Sciatic nerve (tissue), 2 donors: Measurements from ENCODE around the gene C1QB. TPM values are rescaled to one million over a fixed set of nuclear protein-coding genes. Genes with fewer than 3 reads are reported as not detected.
A peak's percentile ranks its signal among the peaks of the same experiment; 100 is the strongest.
"Not testable (repeated sequence)": the region's sequence is repeated elsewhere in the genome, so short reads cannot be mapped to it uniquely, and the experiment has no call there.

Source experiments
- ATAC-seq: fragments of 200-7000 bp; cut with Tn5 transposase; one replicate; pipeline ENCODE4 v1.9.1; 2020; ENCODE audit warnings: mild to moderate bottlenecking, moderate library complexity
- DNase-seq: peaks from one replicate; pipeline ENCODE4 v3.0.0-alpha.2; 2020; ENCODE audit warnings: low spot score
- intact Hi-C: fragments of 100-400 bp; cut with DNase I; formaldehyde crosslinking; loops from one replicate; pipeline ENCODE4 v1.14.2; 2022
- total RNA-seq: library from RNA; stranded (reverse); fragmentation: NEBNext Ultra II Directional; extraction: Animal tissue kit (Norgen Biotek cat#: 25700); gene quantifications from one replicate; pipeline ENCODE4 v1.2.1, GENCODE V29; 2021
- donor health status: DM: no; HTN: no; CAD: no.
- donor health status: DM: no; HTN: no; CAD: no.

Gene C1QB
- total RNA-seq, 1 donor from 2014 or later: 122 TPM

DNA sequence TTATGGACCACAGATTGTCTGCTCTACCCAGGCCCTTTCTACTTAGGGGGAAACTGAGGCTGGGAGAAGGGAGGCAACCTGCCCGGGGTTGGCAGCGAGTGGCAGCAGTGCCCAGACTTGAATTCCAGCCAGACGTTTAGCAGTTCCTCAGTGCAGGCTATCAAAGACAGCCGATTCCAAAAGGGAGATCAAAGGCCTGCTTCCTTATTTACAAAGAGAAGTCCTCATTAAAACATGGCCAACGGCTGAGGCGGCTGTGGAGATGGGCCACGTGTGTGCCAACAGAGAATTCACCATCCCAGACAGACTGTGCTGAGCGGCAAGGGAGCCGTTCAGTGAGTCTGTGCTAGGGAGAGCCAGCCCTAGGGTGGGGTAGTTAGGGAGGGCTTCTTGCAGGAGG, 27.7 kb downstream of the C1QB start:
- DNase-seq (no peak), ATAC-seq (no peak)
- intact Hi-C loops: no loop called here

DNA sequence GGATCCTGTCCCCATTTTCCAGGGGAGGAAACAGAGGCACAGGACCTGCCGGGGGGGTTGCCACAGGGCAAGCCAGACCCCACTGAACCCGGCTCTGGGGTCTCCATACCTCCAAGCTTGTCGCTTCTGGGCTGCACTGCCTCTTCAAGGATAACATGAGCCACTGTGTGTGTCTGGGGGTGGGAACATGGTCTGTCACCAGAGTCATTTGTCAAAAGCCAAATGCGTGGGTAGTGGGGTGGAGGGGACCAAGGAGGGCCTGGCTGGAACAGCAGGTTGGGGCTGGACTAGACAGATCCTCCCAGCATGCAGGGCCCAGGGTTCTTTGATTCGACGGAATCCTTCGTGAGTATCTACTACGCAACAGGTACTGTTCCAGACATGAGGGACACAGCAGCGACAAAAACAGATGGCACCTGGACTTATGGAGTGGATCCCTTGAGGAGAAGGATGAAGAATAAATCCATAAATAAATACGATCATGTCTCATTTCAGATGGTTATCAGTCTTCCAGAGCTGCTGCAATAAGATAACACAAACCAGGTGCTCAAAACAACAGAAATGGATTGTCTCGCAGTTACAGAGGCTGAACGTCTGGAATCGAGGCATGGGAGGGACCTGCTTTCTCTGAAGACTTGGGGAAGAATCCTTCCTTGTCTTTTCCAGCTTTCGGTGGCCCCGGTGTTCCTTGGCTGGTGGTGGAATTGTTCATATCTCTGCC, 28.7 kb downstream of the C1QB start:
- DNase-seq (no peak), ATAC-seq (no peak)
- intact Hi-C loops: no loop called here

DNA sequence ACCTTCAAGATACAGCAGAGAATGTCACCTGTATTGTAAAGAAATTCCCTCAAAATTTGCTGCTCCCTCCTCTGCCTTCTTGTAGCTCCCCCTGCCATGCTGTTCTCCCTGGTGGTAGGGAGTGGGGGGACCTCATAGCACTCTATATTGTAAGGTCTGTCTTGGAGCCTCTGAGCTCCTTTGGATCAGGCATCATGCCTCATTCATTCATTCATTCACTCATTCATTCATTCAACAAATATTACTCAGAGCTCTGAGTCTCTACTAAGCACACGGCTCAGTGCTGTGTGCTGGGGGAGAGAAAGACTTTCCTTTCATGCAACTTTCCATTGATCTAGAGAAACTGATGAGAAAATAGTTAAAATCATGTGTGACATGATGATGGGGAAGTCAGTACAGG, 30.5 kb downstream of the C1QB start:
- DNase-seq (no peak), ATAC-seq (no peak)
- intact Hi-C loops: no loop called here

DNA sequence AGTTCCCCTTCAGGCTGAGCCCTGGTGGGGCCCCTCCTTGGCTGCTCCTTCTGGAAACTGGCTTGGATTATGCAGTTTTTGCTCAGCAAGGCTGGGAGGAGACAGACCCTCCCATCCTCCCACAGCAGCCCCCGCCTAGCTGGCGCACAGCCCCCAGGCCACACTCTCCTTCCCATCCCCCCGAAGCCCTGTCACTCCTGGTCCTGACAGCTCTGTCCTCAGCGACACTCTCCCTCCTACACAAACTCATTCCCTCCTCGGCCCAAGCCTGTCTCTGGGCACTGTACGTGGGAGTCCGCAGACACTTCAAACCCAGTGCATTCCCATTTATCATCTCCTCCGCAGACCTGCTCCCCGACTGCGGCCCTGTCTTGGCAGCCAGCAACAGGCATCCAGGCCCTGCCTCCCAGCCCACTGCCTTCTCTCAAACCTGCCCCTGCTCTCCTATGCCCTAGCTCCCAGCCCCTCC, 32.6 kb downstream of the C1QB start:
- DNase-seq (no peak), ATAC-seq (no peak)
- intact Hi-C loops: no loop called here

DNA sequence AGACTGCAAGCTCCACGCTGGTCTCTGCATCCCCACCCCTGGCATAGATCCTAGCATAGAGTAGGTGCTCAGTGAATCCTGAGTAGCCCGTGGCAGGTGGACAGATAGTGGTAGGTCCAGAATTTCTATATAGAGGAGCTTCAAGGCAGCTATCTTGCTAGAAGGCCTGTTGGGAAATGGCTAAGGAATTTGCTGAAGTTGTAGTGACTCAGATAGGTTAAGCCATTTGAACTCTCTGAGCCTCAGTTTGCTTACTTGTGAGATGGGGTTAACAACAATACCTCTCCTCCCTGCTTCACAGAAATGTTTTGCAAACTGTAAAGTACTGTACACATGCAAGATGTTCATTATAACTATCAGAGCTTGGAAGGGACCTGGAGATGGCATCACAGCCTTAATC, 34.2 kb downstream of the C1QB start:
- intact Hi-C loops: no loop called here
- DNase-seq (no peak), ATAC-seq (no peak)

DNA sequence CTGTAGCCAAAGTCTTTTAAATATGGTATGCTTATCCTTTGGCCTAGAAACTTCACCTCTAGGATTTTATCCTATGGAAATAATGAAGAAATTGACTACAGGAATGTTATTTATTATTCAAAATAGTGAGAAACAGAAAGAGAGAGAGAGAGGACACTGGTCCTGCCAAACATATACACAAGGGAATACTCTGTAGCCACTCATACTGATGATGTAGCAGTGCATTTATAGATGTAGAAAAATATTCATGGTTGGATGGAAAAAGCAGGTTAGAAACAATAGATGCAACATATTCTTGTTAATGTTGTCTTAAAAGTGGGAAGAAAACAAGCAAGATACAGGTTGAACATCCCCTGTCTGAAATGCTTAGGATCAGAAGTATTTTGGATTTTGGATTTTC, 35.4 kb downstream of the C1QB start:
- ATAC-seq: no peak

DNA sequence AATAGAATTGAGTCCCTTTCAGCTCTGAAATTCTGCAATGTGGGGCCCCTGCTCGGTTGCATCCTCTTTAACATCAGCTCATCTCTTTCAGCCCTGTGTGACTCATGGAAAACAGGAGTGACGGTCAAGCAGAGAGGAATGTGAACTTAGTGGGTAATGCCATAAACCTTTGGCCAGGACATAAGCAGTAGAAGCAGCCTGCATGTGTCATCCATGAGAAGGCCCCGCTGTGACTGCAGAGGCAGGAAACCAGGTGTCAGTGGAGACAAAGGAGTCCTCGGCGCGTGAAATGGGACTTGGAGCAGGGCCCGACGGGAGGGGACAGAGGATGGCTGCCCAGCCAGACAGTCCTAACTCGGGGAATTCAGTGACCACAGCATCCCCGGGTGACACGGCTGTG, 36.5 kb downstream of the C1QB start:
- ATAC-seq (no peak), DNase-seq (no peak)

More for the DNA sequence above, 35.4 kb downstream of the C1QB start:
- DNase-seq: no peak
- intact Hi-C loops: no loop called here

DNA sequence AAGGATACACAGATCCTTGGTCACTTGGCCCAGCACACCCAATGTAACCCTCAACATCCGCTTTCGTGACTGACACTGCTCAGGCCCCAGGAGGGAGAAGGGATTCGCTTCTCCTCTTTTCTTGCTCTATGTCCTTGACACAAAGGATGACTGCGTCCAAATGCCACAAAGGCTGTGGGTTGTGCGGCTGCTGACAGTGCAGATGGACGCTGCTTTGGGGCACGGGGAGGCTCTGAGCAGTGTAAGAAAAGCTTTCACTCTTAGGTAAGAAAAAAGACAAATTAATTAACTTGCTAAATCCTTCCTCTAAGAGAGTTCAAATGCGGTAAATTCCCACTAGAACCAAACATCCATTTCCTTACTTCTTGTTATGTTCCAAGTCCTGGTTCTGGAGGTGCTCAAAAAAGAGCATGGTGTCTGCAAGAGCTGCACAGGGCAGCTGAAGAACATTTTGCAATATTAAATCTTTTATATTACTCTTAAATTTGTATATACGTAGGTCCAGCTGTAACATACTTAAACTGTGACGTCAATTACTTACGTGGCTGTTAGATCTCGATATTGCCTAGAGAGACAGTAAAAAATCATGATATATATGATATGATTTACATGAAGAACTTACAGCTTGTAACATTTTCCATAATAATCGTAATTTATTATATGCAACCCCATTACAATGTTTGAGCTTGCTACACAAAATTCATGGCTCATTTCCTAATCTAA, 38.2 kb downstream of the C1QB start:
- no peak for DNase-seq
- no peak for ATAC-seq
- intact Hi-C loops: no loop called here

More for the DNA sequence above, 36.5 kb downstream of the C1QB start:
- intact Hi-C loops: no loop called here

DNA sequence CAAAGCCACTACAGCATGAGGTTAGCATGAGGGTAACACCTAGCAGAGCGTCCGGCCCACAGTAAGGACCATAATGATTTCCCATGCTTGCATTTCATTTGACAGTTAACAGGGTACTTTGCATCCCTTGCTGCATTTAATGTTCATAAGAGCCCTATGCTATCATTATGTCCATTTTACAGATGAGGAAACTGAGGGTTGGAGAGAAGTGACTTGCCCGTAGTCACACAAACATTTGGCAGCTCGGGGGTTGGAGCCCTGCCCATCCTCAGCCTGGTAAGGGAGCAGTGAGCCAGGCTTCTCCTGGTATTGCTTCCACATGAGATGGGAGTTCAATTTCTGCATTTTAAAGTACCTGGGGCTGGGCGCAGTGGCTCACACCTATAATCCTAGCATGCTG, 41.1 kb downstream of the C1QB start:
- no peak for ATAC-seq
- intact Hi-C loops: no loop called here
- DNase-seq: no peak

DNA sequence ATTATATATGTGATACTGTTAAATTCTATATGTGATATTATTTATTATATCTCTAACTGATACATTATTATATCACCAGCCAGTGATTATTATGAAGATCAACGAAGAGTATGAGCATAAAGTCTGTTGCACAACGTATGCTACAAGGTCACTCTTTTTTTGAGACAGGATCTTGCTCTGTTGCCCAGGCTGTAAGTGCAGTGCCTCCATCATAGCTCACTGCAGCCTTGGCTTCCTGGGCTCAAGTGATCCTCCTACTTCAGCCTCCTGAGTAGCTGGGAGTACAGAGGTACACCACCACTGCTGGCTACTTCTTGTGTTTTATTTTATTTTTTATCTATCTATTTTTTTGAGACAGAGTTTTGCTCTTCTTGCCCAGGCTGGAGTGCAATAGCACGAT, 43.6 kb downstream of the C1QB start:
- DNase-seq (no peak), ATAC-seq (no peak)
- intact Hi-C loops: no loop called here

DNA sequence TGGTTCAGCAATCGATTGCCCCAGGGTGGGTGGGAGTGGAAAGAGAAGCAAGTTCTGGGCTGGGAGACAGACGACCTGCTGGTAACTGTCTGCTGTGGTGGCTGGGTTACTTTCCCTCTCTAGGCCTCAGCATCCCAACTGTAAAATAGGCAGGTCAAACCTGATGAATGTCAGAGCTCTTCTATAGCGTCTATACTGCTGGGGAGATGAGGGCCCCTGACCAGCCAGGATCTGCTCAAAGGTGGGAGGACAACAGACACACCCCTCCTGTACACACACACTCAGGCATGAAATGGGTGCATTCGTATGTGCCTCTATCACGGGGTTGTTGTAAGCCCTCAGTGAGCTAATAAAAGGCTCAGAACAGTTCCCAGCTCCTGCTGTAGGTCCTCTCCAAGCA, 44.9 kb downstream of the C1QB start:
- ATAC-seq: no peak
- intact Hi-C loops: no loop called here
- DNase-seq: no peak

DNA sequence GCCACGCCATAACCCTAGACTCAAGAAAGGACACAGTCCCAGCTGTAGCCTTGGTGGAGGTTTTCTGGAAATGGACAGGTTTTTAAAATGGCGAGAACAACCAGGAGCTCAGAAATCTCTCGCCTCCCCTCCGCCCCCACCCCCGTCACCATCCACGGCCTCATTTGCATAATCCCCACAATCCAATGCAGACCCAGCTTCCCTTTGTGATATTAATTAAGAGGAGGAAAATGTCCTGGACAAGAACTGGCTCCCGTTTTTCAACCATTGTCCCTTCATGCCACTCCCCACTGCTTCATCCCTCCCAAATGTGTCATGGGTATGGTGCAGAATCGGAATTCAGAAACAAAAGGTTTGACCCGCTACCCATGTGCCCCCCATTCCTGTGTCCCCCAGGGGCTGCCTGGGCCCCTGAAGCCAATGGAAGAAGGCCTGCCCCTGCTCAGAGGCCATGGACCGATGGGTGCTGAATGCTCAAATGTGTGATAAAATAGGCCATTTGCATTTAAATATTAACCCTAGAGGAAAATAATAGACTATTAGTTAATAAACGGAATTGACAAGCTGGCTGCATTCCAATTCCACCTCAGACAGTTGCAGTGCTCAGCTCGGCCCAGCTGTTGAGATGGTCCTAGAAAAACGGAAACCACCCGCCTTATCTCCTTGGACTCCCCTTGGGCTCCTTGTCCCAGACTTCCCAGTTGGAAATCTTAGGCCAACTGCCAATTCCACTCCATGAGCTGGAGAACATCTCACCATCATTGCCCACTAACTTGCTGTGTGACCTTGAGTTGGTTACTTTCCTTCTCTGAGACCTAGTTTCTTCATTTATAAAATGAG, 46.9 kb downstream of the C1QB start:
- DNase-seq (no peak), ATAC-seq (no peak)
- intact Hi-C loops: loop anchor here (10.0 kb wide), 1 partner anchor 165 kb away; no protein-coding TSS in a partner anchor

DNA sequence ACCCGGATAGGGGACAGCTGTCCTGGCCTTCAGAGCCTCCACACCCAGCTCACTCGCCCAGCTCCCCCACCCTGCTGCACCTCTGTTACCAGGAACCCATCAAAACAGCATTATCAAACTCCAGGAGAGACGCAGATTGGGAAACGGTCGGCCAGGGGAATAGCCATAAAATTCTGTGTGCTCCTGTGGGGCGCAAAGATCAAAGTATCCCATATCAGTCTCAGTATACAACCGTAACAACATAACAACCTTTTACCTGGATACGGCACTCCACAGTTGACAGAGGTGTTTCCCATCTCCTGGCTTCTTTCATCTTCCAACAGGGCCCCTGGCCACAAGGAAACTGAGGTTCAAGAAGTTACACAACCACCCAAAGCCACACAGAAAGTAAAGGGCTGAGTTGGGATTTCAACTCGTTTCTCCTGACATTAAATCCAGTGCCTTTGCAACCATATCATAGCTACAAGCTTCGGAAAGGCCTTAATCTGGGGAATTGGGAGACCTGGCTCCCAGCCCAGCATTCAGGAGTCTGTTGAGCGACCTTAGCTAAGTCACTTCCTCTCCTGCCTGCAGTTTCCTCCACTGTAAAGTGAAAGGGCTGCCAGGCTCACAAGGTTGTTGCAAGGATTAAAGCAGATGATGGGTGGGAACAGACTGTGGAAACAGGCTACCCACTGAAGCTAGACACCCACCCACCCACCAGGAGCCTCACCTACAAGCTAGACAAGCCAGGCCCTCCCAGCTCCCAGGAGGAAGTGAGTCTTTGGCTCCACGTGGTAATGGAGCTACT, 49.5 kb downstream of the C1QB start:
- ATAC-seq (no peak), DNase-seq (no peak)
- intact Hi-C loops: loop anchor here (10.0 kb wide), 1 partner anchor 162 kb away; no protein-coding TSS in a partner anchor

DNA sequence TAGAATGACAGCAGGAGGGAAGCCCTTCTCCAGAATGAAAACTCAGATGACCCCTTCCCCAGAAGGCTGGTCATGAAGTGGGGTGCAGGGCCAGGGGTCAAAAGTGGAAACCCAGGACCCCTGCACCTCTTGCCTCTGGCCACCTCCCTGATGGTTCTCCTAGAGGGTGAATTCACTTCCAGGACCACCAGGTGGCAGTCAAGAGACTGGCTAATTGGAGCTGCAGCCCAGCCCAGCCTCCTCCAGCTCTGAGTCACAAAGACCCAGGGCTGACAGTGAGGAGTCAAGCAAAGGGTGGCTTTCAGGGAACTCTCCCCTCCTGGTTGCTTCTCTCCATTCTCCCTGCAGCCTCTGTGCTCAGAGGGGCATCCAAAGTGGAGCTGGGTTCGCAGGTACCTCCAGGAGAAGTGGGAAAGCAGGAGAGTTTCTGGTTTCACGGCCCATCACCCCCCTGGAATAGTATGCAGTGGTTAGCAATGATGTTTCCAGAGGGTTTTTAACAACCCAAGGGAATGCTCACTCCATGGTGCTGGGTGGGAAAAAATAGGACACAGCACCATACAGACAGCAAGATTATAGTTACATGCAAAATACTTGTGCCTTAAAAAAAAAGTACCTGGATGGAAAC, 51.5 kb downstream of the C1QB start:
- DNase-seq (peak; percentile 94), ATAC-seq (peak; percentile 92)
- intact Hi-C loops: loop anchor here (10.0 kb wide), 1 partner anchor 160 kb away; no protein-coding TSS in a partner anchor

DNA sequence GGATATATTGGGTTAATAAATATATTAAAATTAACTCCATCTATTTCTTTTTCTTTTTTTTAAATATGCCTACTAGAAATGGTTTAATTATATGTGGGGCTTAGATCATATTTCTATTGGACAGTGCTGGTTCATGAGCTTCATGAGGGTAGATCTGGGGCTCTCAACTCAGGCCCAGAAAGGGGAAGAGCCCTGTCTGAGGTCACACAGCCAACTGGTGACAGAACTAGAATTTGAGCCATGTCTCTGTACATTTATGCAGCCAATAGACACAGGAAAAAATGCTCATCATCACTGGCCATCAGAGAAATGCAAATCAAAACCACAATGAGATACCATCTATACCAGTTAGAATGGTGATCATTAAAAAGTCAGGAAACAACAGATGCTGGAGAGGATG, 52.5 kb downstream of the C1QB start:
- DNase-seq: no peak
- no peak for ATAC-seq
- intact Hi-C loops: loop anchor here (10.0 kb wide), 1 partner anchor 159 kb away; no protein-coding TSS in a partner anchor

DNA sequence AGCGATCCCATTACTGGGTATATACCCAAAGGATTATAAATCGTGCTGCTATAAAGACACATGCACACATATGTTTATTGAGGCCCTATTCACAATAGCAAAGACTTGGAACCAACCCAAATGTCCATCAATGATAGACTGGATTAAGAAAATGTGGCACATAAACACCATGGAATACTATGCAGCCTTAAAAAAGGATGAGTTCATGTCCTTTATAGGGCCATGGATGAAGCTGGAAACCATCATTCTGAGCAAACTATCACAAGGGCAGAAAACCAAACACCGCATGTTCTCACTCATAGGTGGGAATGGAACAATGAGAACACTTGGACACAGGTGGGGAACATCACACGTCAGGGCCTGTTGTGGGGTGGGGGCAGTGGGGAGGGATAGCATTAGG, 53.1 kb downstream of the C1QB start:
- not testable (repeated sequence) for DNase-seq, ATAC-seq
- intact Hi-C loops: loop anchor here (10.0 kb wide), 1 partner anchor 159 kb away; no protein-coding TSS in a partner anchor

DNA sequence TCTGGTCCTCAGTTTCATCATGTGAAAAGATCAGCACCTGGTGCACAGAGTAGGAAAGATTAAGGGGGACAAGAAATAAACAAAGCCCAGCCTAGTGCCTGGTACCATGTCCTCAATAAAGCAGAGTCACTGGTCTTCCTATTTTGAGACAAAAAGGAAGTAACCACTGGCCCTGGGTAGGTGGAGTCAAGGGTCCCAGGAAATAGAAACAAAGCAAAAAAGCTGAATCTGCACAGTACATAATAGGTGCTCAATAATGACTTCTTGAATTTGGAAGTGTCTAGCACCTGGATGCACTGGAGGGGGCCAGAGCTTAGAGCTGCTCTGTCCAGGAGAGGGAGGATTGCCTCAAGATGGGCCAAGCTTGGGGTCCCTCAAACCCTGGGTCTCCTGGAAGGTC, 55.7 kb downstream of the C1QB start:
- DNase-seq: no peak
- no peak for ATAC-seq
- intact Hi-C loops: loop anchor here (10.0 kb wide), 1 partner anchor 156 kb away; no protein-coding TSS in a partner anchor

DNA sequence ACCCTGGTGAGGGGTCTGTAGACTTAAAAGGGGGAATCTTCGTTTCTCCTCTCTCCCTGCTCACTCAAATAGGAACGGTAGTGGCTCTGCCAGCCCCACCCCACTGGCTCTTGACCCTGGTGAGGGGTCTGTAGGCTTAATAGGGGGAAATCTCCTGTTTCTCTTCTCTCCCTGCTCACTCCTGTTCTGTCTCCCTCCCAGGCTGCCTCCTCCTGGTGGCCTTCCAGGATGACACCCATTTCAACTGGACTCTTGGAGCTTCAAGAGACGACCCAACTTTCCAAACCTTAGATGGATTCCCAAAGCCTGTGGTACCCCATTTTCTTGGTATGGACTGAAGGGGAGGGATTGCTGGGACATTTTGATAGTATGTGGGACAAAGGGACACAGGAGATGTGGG, 56.2 kb downstream of the C1QB start:
- ATAC-seq (no peak), DNase-seq (no peak)
- intact Hi-C loops: loop anchor here (10.0 kb wide), 1 partner anchor 156 kb away; no protein-coding TSS in a partner anchor
